ENCODE measurements around the gene SFT2D1.

DNA sequence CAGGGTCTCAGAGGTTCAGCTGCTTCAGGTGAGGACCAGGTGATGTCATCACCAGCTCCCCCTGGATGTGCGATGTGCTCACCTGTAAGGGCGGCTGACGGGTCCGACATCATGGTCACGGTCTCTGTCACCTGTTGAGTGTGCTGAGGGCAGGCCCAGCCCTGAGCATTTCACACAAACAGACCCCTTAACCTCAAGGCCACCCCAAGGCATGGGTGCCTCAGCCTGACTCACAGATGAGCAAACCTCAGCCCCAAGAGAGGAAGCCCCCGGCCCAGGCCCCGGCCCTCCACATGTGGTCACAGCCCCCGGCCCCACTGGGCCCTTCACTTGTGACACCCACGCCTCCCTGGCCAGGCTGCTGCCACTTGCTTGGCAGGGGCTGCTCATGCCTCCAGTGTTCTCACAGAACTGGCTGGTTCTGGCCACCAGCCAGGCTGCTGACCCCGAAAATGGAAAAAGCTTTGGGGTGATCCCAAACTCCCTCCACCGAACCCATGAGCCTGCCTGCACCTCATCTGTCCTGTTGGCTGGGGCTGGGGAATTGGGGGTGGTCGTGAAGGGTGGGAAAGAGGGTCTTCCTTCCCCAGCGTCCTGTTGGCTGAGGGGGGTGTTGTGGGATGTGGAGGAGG, 67.5 kb downstream of the SFT2D1 start:
- TF ChIP-seq POLR2A (IDR thresholded peaks at IDR 0.05; ENCODE audit: low read depth, low read length): no peak
- no peak for TF ChIP-seq POLR2AphosphoS5 (IDR thresholded peaks at IDR 0.05; ENCODE audit: low read depth, low read length)
- no peak for TF ChIP-seq TAF1 (IDR thresholded peaks at IDR 0.05; ENCODE audit: borderline replicate concordance, low read depth, low read length)

All from GM12892 (cell line).